Small intestine (tissue), 7 donors: ENCODE data around the gene TSR2. TPM values are rescaled to one million over a fixed set of nuclear protein-coding genes. Genes with fewer than 3 reads are reported as not detected.
A peak's percentile ranks its signal among the peaks of the same experiment; 100 is the strongest.

Experiments
- DNase-seq, 2 donors: peaks; one replicate each; pipeline versions ENCODE4 v3.0.0 to v3.0.0-alpha.2; 2013
- FAIRE-seq: peaks from 2 replicates; lab custom pipeline; 2012; peaks lifted over from hg19 to GRCh38; lab: Jason Lieb, UNC
- H3K27ac ChIP-seq, 3 donors: one replicate each; pipeline ENCODE4 v1.5.1; 2013; ENCODE audit warnings: low read length in 2 of 3, mild to moderate bottlenecking in 2 of 3, control low read depth in 1 of 3, inconsistent platforms in 1 of 3, low read depth in 1 of 3, moderate library complexity in 1 of 3
- H3K27me3 ChIP-seq, 3 donors: one replicate each; pipeline ENCODE4 v1.6.1; 2013; ENCODE audit warnings: low read length in 3 of 3, inconsistent platforms in 1 of 3; ENCODE audit not compliant: control insufficient read depth in 3 of 3, insufficient read depth in 3 of 3
- H3K36me3 ChIP-seq, 3 donors: one replicate each; pipeline ENCODE4 v1.6.1; 2013; ENCODE audit warnings: low read length in 3 of 3, inconsistent platforms in 1 of 3, low read depth in 1 of 3, mild to moderate bottlenecking in 1 of 3, moderate library complexity in 1 of 3; ENCODE audit not compliant: control insufficient read depth in 3 of 3, insufficient read depth in 2 of 3
- H3K4me1 ChIP-seq, 3 donors: one replicate each; pipeline ENCODE4 v1.6.1; 2013; ENCODE audit warnings: low read length in 2 of 3, inconsistent platforms in 1 of 3, low read depth in 1 of 3, mild to moderate bottlenecking in 1 of 3, moderate library complexity in 1 of 3; ENCODE audit not compliant: control insufficient read depth in 3 of 3, insufficient read depth in 2 of 3
- H3K4me3 ChIP-seq, 3 donors: one replicate each; pipeline ENCODE4 v1.5.1; 2013; ENCODE audit warnings: low read length in 3 of 3, control low read depth in 1 of 3, inconsistent platforms in 1 of 3, low read depth in 1 of 3, mild to moderate bottlenecking in 1 of 3, moderate library complexity in 1 of 3
- H3K9me3 ChIP-seq, 2 donors: one replicate each; pipeline ENCODE4 v1.6.1; 2013; ENCODE audit warnings: low read depth in 1 of 2, low read length in 1 of 2; ENCODE audit not compliant: control insufficient read depth in 2 of 2, insufficient read depth in 1 of 2
- WGBS, 3 donors: extraction: QIAGEN DNeasy Blood & Tissue Kit; methylation state at CpG; one replicate each; pipeline ENCODE4 v1.1.7; 2013; 5-methylcytosine and 5-hydroxymethylcytosine counted together
- polyA plus RNA-seq, 4 donors: library from polyadenylated mRNA; stranded (reverse) in 3 of 4; unstranded in 1 of 4; fragments of 200-250 nt in 3 of 4; fragments of 120-200 nt in 1 of 4; gene quantifications; one replicate each; pipeline versions ENCODE4 v1.2.1 to v1.2.3, GENCODE V29; 2013
- donor health status: healthy with polysubstance abuse.
- donor health status: control.
- donor health status: control.
- donor health status: Bipolar disorder and iron deficiency.
- donor health status: healthy.

TSR2 gene
- polyA plus RNA-seq, 4 donors, result 28.4 to 49.9 (median 39.9) TPM

- H3K4me3 ChIP-seq, result no peak overlapping the region
- H3K27me3 ChIP-seq, result peaks cover 0 to 2% (median 0%) of the 10 kb centered on the region in 3 donors
- FAIRE-seq (no peak), DNase-seq (peak in 1 of 2 donors; percentile 87)
- no peaks in the 10 kb centered on the region for H3K36me3 ChIP-seq
- no peaks in the 10 kb centered on the region for H3K4me1 ChIP-seq
- no peaks in the 10 kb centered on the region for H3K9me3 ChIP-seq
- 6 to 48% (median 15%) methylated on average over 3 of the region's 3 CpGs for WGBS, 3 donors
- peak overlapping the region in 1 of 3 donors; percentile 35 for H3K27ac ChIP-seq
Measured at GRCh38 chrX:54419559-54420302, 20.5 kb upstream of the TSR2 start.

- no peak overlapping the region for H3K4me3 ChIP-seq
- no peaks in the 10 kb centered on the region for H3K27me3 ChIP-seq
- H3K9me3 ChIP-seq, result no peaks in the 10 kb centered on the region
- no peak overlapping the region for H3K27ac ChIP-seq
- WGBS, 3 donors, result 46 to 72% (median 56%) methylated on average over 3 of the region's 3 CpGs
- DNase-seq (peak in 1 of 2 donors; percentile 40), FAIRE-seq (no peak)
- no peaks in the 10 kb centered on the region for H3K36me3 ChIP-seq
- H3K4me1 ChIP-seq, result no peaks in the 10 kb centered on the region
Measured at GRCh38 chrX:54422168-54422567, 18.0 kb upstream of the TSR2 start.

GRCh38 chrX:54423161-54423888 lies 16.9 kb upstream of the TSR2 start:
- DNase-seq, result peak in 1 of 2 donors; percentile 4

GRCh38 chrX:54427837-54428424 lies 12.3 kb upstream of the TSR2 start:
- no peaks in the 10 kb centered on the region for H3K4me1 ChIP-seq
- WGBS, 3 donors, result 22 to 67% (median 33%) methylated on average over 2 of the region's 2 CpGs
- H3K36me3 ChIP-seq, result no peaks in the 10 kb centered on the region
- H3K27ac ChIP-seq, result no peak overlapping the region
- FAIRE-seq (no peak), DNase-seq (peak; percentile 3 to 39)
- H3K9me3 ChIP-seq, result no peaks in the 10 kb centered on the region
- H3K27me3 ChIP-seq, result no peaks in the 10 kb centered on the region
- no peak overlapping the region for H3K4me3 ChIP-seq

More at GRCh38 chrX:54423161-54423888, 16.9 kb upstream of the TSR2 start:
- Histone ChIP-seq H3K4me1 (no peaks in the 10 kb centered on the region), H3K27me3 (no peaks in the 10 kb centered on the region), H3K27ac (no peak overlapping the region), H3K36me3 (no peaks in the 10 kb centered on the region), H3K9me3 (no peaks in the 10 kb centered on the region), H3K4me3 (no peak overlapping the region)
- FAIRE-seq, result no peak
- 36 to 48% (median 42%) methylated on average over 13 to 14 of the region's 14 CpGs for WGBS, 3 donors

- no peaks in the 10 kb centered on the region for H3K36me3 ChIP-seq
- no peak for FAIRE-seq
- DNase-seq, result no peak
- no peaks in the 10 kb centered on the region for H3K27me3 ChIP-seq
- H3K4me3 ChIP-seq, result no peak overlapping the region
- no peaks in the 10 kb centered on the region for H3K9me3 ChIP-seq
- no peak overlapping the region for H3K27ac ChIP-seq
- H3K4me1 ChIP-seq, result no peaks in the 10 kb centered on the region
Measured at GRCh38 chrX:54430519-54430918, 9.7 kb upstream of the TSR2 start.

GRCh38 chrX:54435121-54435520 lies 5.1 kb upstream of the TSR2 start:
- DNase-seq (no peak), FAIRE-seq (no peak)
- H3K27ac ChIP-seq, result no peak overlapping the region
- H3K36me3 ChIP-seq, result no peaks in the 10 kb centered on the region
- H3K4me1 ChIP-seq, result no peaks in the 10 kb centered on the region
- H3K9me3 ChIP-seq, result no peaks in the 10 kb centered on the region
- H3K27me3 ChIP-seq, result no peaks in the 10 kb centered on the region
- no peak overlapping the region for H3K4me3 ChIP-seq
- WGBS, 3 donors, result 61 to 84% (median 75%) methylated on average over 2 of the region's 2 CpGs

- Histone ChIP-seq H3K4me1 (peaks cover 0 to 7% (median 4%) of the 10 kb centered on the region in 3 donors), H3K36me3 (peaks cover 0 to 19% (median 7%) of the 10 kb centered on the region in 3 donors), H3K9me3 (no peaks in the 10 kb centered on the region), H3K27ac (no peak overlapping the region), H3K4me3 (no peak overlapping the region), H3K27me3 (no peaks in the 10 kb centered on the region)
- FAIRE-seq (no peak), DNase-seq (no peak)
Measured at GRCh38 chrX:54442790-54443189, 2.6 kb downstream of the TSR2 start.

- FAIRE-seq, result no peak
- Histone ChIP-seq H3K9me3 (no peaks in the 10 kb centered on the region), H3K36me3 (peaks cover 0 to 28% (median 7%) of the 10 kb centered on the region in 3 donors), H3K27me3 (no peaks in the 10 kb centered on the region), H3K27ac (no peak overlapping the region), H3K4me1 (peaks cover 0 to 7% (median 4%) of the 10 kb centered on the region in 3 donors), H3K4me3 (no peak overlapping the region)
- DNase-seq, result no peak
- WGBS, 3 donors, result 77 to 80% (median 78%) methylated on average over 6 of the region's 6 CpGs
Measured at GRCh38 chrX:54444752-54445151, 4.5 kb downstream of the TSR2 start.
